ENCODE data around the gene XIRP2. TPM values are rescaled to one million over a fixed set of nuclear protein-coding genes. Genes with fewer than 3 reads are reported as not detected.

The XIRP2 gene
- total and polyA plus RNA-seq, 2 of the 13 experiments (the other 11 are each of a cell fraction or from before 2014, with no cell fraction given): 0.04 to 0.05 TPM

- H4K20me1 ChIP-seq (ENCODE audit: insufficient read depth, low read length): no peaks in the 10 kb centered on the region
- no peak overlapping the region for H2AFZ ChIP-seq (ENCODE audit: low read length)
- no peaks in the 10 kb centered on the region for H3K27me3 ChIP-seq (ENCODE audit: control insufficient read depth in 1 of 2, insufficient read depth in 2 of 2, low read length in 2 of 2)
- no peak overlapping the region for H3K4me2 ChIP-seq (ENCODE audit: low read depth, low read length)
- H3K9me3 ChIP-seq (ENCODE audit: low read length): no peaks in the 10 kb centered on the region
- DNase-seq (ENCODE audit: low spot score) (no peak), FAIRE-seq (no peak), ATAC-seq (no peak)
- WGBS (ENCODE audit: low lambda C conversion rate): 52% methylated on average over 6 of the region's 6 CpGs
- H3K4me3 ChIP-seq (replicated peaks in 1 of 3; ENCODE audit: insufficient read depth in 1 of 3, low read depth in 2 of 3, low read length in 3 of 3): no peak overlapping the region
- in situ Hi-C loops (cut with HindIII; ENCODE audit: extremely low pct_ligation_motif_present, low pct_unique_long_range_greater_than_20kb): loop anchor here (25.0 kb wide), 1 partner anchor 972 kb away; no protein-coding TSS in a partner anchor
- no peaks in the 10 kb centered on the region for H3K36me3 ChIP-seq (replicated peaks in 1 of 2; ENCODE audit: control insufficient read depth in 1 of 2, insufficient read depth in 2 of 2, low read length in 2 of 2)
- ChIA-PET POLR2A (interaction anchor here (1.0 kb wide), 1 partner anchor 37 kb away, joined by 3 read pairs; no protein-coding TSS in a partner anchor), CTCF (ENCODE audit: low intra/inter-chr PET ratio, low total read pairs) (no interaction called here)
- no peaks in the 10 kb centered on the region for H3K79me2 ChIP-seq (ENCODE audit: insufficient read depth, low read length)
- H3K27ac ChIP-seq (ENCODE audit: extremely low read length, insufficient read depth, low read length): no peak overlapping the region
- no peak for TF ChIP-seq NR2F2 (IDR thresholded peaks at IDR 0.05; ENCODE audit: borderline replicate concordance, low read depth)
- no peak for TF ChIP-seq ZNF747 (CRISPR knock-in tag; IDR thresholded peaks at IDR 0.05; ENCODE audit: borderline replicate concordance)
- no peak for TF ChIP-seq CEBPB (IDR thresholded peaks at IDR 0.05; ENCODE audit: borderline replicate concordance, low read depth, low read length)
- no peak for TF ChIP-seq CHCHD3 (CRISPR knock-in tag; IDR thresholded peaks at IDR 0.05)
- no peak for TF ChIP-seq MAZ (IDR thresholded peaks at IDR 0.05; ENCODE audit: borderline replicate concordance, low read depth, low read length)
- TF ChIP-seq MAZ (CRISPR knock-in tag; IDR thresholded peaks at IDR 0.05; ENCODE audit: low read depth): no peak
- no peaks in the 10 kb centered on the region for H3K4me1 ChIP-seq (ENCODE audit: insufficient read depth, low read length)
- no TSS peak for BruUV-seq (replicated peaks)
- H3K9ac ChIP-seq (ENCODE audit: insufficient read depth, low read depth, low read length): no peak overlapping the region
- intact Hi-C loops (cut with micrococcal nuclease; ENCODE audit: unreplicated experiment): no loop called here
These were observed 252.1 kb downstream of the XIRP2 start for GRCh38 chr2:167140330-167140729.

DNA sequence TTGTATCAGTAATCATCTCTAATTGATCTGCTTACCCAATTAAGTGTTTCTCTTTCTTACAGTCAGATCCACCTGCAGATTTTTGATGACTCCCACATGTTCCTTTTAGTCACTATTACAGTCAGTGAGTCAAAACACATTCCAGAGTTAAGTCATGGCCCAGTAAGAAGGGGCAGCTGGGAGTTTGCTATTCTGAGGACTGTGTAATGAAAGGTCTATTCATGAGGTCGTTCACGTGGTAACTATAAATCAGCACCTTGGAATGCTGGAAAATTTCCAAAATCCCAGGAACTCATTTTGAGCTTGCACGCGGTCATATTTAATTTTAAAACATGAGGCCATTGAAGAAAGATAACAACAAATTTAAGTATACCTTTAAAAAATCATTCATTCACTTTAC, 252.5 kb downstream of the XIRP2 start:
- in situ Hi-C loops (cut with HindIII; ENCODE audit: extremely low pct_ligation_motif_present, low pct_unique_long_range_greater_than_20kb): loop anchor here (25.0 kb wide), 1 partner anchor 972 kb away; no protein-coding TSS in a partner anchor
- DNase-seq (ENCODE audit: low spot score) (peak; percentile 62), FAIRE-seq (no peak), ATAC-seq (no peak)
- 24% methylated on average over 4 of the region's 4 CpGs for WGBS (ENCODE audit: low lambda C conversion rate)
- TF ChIP-seq HNF1B (CRISPR knock-in tag; IDR thresholded peaks at IDR 0.05) (no peak), ZNF713 (CRISPR knock-in tag; IDR thresholded peaks at IDR 0.05) (no peak), ZSCAN20 (CRISPR knock-in tag; IDR thresholded peaks at IDR 0.05; ENCODE audit: borderline replicate concordance) (no peak), TBP (CRISPR knock-in tag; IDR thresholded peaks at IDR 0.05) (no peak), CERS6 (CRISPR knock-in tag; IDR thresholded peaks at IDR 0.05) (no peak)
- H3K4me3 ChIP-seq (replicated peaks in 1 of 3; ENCODE audit: insufficient read depth in 1 of 3, low read depth in 2 of 3, low read length in 3 of 3): no peak overlapping the region
- no peak overlapping the region for H3K9ac ChIP-seq (ENCODE audit: insufficient read depth, low read depth, low read length)
- H4K20me1 ChIP-seq (ENCODE audit: insufficient read depth, low read length): no peaks in the 10 kb centered on the region
- POLR2A ChIA-PET: interaction anchor here (1.0 kb wide), 1 partner anchor 37 kb away, joined by 3 read pairs; no protein-coding TSS in a partner anchor
- no peak overlapping the region for H2AFZ ChIP-seq (ENCODE audit: low read length)
- CTCF ChIA-PET (ENCODE audit: low intra/inter-chr PET ratio, low total read pairs): no interaction called here
- H3K79me2 ChIP-seq (ENCODE audit: insufficient read depth, low read length): no peaks in the 10 kb centered on the region
- no peaks in the 10 kb centered on the region for H3K9me3 ChIP-seq (ENCODE audit: low read length)
- no peaks in the 10 kb centered on the region for H3K27me3 ChIP-seq (ENCODE audit: control insufficient read depth in 1 of 2, insufficient read depth in 2 of 2, low read length in 2 of 2)
- intact Hi-C loops (cut with micrococcal nuclease; ENCODE audit: unreplicated experiment): no loop called here
- no peaks in the 10 kb centered on the region for H3K36me3 ChIP-seq (replicated peaks in 1 of 2; ENCODE audit: control insufficient read depth in 1 of 2, insufficient read depth in 2 of 2, low read length in 2 of 2)
- no TSS peak for BruUV-seq (replicated peaks)
- H3K27ac ChIP-seq (ENCODE audit: extremely low read length, insufficient read depth, low read length): no peak overlapping the region
- H3K4me2 ChIP-seq (ENCODE audit: low read depth, low read length): no peak overlapping the region
- no peaks in the 10 kb centered on the region for H3K4me1 ChIP-seq (ENCODE audit: insufficient read depth, low read length)
